Measurements from ENCODE around the gene BRD2.

The BRD2 gene

GRCh38 chr6:32982084-32982701 lies 13.8 kb downstream of the BRD2 start:
- no peak overlapping the region for H3K4me3 ChIP-seq (ENCODE audit: low read depth, low read length)
- ChIA-PET POLR2A (interaction anchor here (3.4 kb wide), 1 partner anchor 9 kb away, joined by 104 read pairs; no protein-coding TSS in a partner anchor), CTCF (interaction anchor here (1.0 to 8.8 kb wide), 6 partner anchors 11 to 266 kb away, joined by 5 to 142 read pairs (median 50); partner anchors contain the start of genes BRD2, HLA-DMA and TAP2)
- TF ChIP-seq, protein P1, sequence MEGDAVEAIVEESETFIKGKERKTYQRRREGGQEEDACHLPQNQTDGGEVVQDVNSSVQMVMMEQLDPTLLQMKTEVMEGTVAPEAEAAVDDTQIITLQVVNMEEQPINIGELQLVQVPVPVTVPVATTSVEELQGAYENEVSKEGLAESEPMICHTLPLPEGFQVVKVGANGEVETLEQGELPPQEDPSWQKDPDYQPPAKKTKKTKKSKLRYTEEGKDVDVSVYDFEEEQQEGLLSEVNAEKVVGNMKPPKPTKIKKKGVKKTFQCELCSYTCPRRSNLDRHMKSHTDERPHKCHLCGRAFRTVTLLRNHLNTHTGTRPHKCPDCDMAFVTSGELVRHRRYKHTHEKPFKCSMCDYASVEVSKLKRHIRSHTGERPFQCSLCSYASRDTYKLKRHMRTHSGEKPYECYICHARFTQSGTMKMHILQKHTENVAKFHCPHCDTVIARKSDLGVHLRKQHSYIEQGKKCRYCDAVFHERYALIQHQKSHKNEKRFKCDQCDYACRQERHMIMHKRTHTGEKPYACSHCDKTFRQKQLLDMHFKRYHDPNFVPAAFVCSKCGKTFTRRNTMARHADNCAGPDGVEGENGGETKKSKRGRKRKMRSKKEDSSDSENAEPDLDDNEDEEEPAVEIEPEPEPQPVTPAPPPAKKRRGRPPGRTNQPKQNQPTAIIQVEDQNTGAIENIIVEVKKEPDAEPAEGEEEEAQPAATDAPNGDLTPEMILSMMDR (IDR thresholded peaks at IDR 0.05; ENCODE audit: insufficient read depth, low read length, missing control alignments) = no peak
- DNase-seq (ENCODE audit: low read depth, low spot score) = no peak

GRCh38 chr6:32982702-32983492 lies 14.5 kb downstream of the BRD2 start:
- no peak for DNase-seq (ENCODE audit: low read depth, low spot score)
- ChIA-PET CTCF (interaction anchor here (0.9 to 8.8 kb wide), 16 partner anchors 12 to 266 kb away, joined by 3 to 337 read pairs (median 16); partner anchors contain the start of genes BRD2, HLA-DMA, HLA-DMB and TAP2), POLR2A (interaction anchor here (1.1 to 3.4 kb wide), 2 partner anchors 10 to 49 kb away, joined by 3 to 104 read pairs; no protein-coding TSS in a partner anchor)
- no peak overlapping the region for H3K4me3 ChIP-seq (ENCODE audit: low read depth, low read length)
- TF ChIP-seq, protein P1 (IDR thresholded peaks at IDR 0.05; ENCODE audit: insufficient read depth, low read length, missing control alignments) = no peak

- TF ChIP-seq, protein P1 (IDR thresholded peaks at IDR 0.05; ENCODE audit: insufficient read depth, low read length, missing control alignments) = no peak
- ChIA-PET CTCF (interaction anchor here (0.9 to 8.8 kb wide), 23 partner anchors 10 to 1031 kb away, joined by 3 to 337 read pairs (median 9); partner anchors contain the start of genes BRD2, HLA-DMA, HLA-DMB and TAP2), POLR2A (interaction anchor here (0.7 to 3.4 kb wide), 5 partner anchors 10 to 93 kb away, joined by 3 to 104 read pairs (median 4); partner anchors contain the start of gene HLA-DMA)
- no peak for DNase-seq (ENCODE audit: low read depth, low spot score)
- H3K4me3 ChIP-seq (ENCODE audit: low read depth, low read length) = no peak overlapping the region
Measured at GRCh38 chr6:32983493-32983848, 15.1 kb downstream of the BRD2 start.

DNA sequence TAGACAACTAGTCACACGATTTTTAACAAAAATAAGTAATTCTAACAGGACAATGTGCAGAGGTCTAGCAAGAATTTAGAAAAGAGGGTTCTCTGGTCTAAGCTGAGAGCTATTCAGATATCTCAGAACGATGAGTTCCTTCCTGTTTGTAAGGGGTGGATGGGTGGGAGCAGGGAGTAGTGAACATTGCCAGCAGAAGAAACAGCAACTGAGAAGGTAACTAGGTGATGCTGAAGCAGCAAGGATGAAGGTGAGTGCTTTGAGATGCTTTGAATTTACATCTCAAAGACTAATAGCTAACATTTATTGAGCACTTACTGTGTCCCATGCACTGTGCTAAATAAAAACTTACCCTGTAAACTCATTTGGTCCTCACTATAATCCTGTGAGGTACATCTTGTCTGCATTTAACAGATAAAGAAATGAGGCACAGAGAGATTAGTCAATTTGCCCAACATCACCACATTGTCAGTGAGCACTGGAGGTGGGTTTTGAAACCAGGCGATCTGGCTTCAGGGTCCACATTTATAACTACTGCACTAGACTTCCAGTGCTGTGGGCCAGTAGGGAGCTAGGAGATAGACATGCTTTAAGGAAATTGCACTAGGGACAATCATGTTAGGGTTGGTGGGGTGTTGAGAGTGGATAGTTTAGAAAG lies 15.7 kb downstream of the BRD2 start:
- POLR2A ChIA-PET = interaction anchor here (0.7 to 3.4 kb wide), 7 partner anchors 11 to 94 kb away, joined by 3 to 104 read pairs (median 4); partner anchors contain the start of genes BRD2 and HLA-DMA
- no peak for DNase-seq (ENCODE audit: low read depth, low spot score)
- CTCF ChIA-PET = interaction anchor here (0.6 to 8.8 kb wide), 55 partner anchors 10 to 1032 kb away, joined by 3 to 337 read pairs (median 5); partner anchors contain the start of genes BRD2, HLA-DMA, HLA-DMB and TAP2
- H3K4me3 ChIP-seq (ENCODE audit: low read depth, low read length) = no peak overlapping the region
- TF ChIP-seq, protein P1 (IDR thresholded peaks at IDR 0.05; ENCODE audit: insufficient read depth, low read length, missing control alignments) = no peak

DNA sequence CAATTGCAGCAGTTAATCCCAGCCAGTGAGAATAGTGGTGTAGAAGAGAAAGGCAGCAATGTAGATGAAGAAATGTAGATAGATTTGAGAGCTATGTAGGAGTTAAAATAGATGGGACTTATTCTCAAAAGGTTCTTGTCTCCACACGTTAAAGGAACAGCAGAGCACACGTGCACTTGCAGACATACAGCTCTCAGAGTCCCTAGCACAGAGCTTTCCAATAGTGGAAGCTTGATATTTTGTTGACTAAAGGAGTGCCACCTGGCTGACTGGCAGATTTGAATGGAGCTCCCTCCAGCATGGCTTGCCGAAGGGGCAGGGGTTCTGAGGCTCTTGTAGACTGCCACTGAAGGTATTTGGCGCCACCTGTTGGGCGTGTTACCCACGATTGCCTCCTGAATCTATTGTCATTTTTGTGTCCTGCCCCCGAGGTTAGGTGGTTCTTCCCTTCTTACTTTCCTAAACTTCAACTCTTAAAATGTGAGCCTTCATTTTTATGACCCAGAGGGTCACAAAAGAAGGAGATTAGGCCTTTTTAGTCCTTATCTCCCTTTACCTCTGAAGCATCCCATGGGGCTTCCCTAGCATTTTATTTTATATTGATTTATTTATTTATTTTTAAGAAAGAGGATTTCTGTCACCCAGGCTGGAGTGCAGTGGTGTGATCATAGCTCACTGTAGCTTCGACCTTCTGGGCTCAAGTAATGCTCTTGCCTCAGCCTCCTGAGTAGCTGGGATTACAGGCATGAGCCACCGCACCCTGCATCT lies 16.4 kb downstream of the BRD2 start:
- DNase-seq (ENCODE audit: low read depth, low spot score) = no peak
- ChIA-PET CTCF (interaction anchor here (0.6 to 8.8 kb wide), 56 partner anchors 9 to 736 kb away, joined by 3 to 337 read pairs (median 5); partner anchors contain the start of genes BRD2, HLA-DMA, HLA-DMB and TAP2), POLR2A (interaction anchor here (0.9 to 3.4 kb wide), 5 partner anchors 12 to 95 kb away, joined by 4 to 104 read pairs (median 5); partner anchors contain the start of gene BRD2)
- no peak overlapping the region for H3K4me3 ChIP-seq (ENCODE audit: low read depth, low read length)
- TF ChIP-seq, protein P1 (IDR thresholded peaks at IDR 0.05; ENCODE audit: insufficient read depth, low read length, missing control alignments) = peak; percentile 82

All from AG04449 (cell line).